Measurements from ENCODE around the gene PAFAH1B1. TPM values are rescaled to one million over a fixed set of nuclear protein-coding genes. Genes with fewer than 3 reads are reported as not detected.

PAFAH1B1 gene
- total RNA-seq, 1 experiment from 2014 or later: 49.1 TPM

DNA sequence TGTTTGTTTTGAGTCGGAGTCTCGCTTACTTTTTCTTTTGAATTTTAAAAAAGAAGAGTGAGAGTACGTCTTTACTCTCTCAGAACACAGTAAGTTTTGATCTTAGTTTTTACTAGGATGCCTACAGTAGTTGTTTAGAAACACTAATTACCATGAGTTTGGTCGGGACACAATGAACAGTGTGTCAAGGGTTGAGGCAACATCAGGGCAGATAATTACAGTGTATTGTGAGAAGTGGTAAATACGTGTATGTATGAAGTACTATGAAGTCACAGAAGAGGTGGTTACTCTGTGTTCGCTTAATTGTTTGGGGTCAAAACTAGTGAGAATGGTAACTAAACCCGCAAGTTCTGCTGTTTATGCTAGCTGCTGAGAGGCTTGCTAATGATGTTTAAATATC, 18.2 kb downstream of the PAFAH1B1 start:
- H3K36me3 ChIP-seq (ENCODE audit: low read depth, low read length): no peaks in the 10 kb centered on the region
- H3K9me2 ChIP-seq (replicated peaks; ENCODE audit: low read length): no peaks in the 10 kb centered on the region
- no peak overlapping the region for H3K4me2 ChIP-seq (ENCODE audit: low read length)
- peaks cover 41% of the 10 kb centered on the region for H4K20me1 ChIP-seq (ENCODE audit: low read length)
- H3K9ac ChIP-seq (ENCODE audit: low read length): no peak overlapping the region
- no peak overlapping the region for H2AFZ ChIP-seq (ENCODE audit: low read length)
- TF ChIP-seq EZH2phosphoT487 (IDR thresholded peaks at IDR 0.05; ENCODE audit: borderline replicate concordance, low read length): no peak
- TF ChIP-seq EZH2 (IDR thresholded peaks at IDR 0.05; ENCODE audit: low read length, unreplicated experiment): no peak
- TF ChIP-seq, protein P1, sequence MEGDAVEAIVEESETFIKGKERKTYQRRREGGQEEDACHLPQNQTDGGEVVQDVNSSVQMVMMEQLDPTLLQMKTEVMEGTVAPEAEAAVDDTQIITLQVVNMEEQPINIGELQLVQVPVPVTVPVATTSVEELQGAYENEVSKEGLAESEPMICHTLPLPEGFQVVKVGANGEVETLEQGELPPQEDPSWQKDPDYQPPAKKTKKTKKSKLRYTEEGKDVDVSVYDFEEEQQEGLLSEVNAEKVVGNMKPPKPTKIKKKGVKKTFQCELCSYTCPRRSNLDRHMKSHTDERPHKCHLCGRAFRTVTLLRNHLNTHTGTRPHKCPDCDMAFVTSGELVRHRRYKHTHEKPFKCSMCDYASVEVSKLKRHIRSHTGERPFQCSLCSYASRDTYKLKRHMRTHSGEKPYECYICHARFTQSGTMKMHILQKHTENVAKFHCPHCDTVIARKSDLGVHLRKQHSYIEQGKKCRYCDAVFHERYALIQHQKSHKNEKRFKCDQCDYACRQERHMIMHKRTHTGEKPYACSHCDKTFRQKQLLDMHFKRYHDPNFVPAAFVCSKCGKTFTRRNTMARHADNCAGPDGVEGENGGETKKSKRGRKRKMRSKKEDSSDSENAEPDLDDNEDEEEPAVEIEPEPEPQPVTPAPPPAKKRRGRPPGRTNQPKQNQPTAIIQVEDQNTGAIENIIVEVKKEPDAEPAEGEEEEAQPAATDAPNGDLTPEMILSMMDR (conservative IDR thresholded peaks at IDR 0.05; ENCODE audit: low read depth, low read length): no peak
- no peaks in the 10 kb centered on the region for H3K27me3 ChIP-seq (ENCODE audit: low read length)
- peaks cover 97% of the 10 kb centered on the region for H3K79me2 ChIP-seq (ENCODE audit: low read length)
- no peaks in the 10 kb centered on the region for H3K9me3 ChIP-seq (ENCODE audit: low read length)
- H3K4me1 ChIP-seq (ENCODE audit: insufficient read depth, low read length): no peaks in the 10 kb centered on the region
- H3K4me3 ChIP-seq (ENCODE audit: low read length): no peak overlapping the region
- H3F3A ChIP-seq (ENCODE audit: low read length, unreplicated experiment): no peaks in the 10 kb centered on the region
- CTCF ChIA-PET: no interaction called here
- no peak for ATAC-seq
- DNase-seq: no peak
- no peak overlapping the region for H3K27ac ChIP-seq (ENCODE audit: low read length)
- intact Hi-C loops (cut with micrococcal nuclease): no loop called here
- no TSS peak for BruUV-seq (replicated peaks)
- POLR2A ChIA-PET (ENCODE audit: unreplicated experiment): interaction anchor here (0.6 to 0.7 kb wide), 2 partner anchors 18 to 33 kb away, joined by 8 to 17 read pairs; partner anchors contain the start of gene PAFAH1B1

DNA sequence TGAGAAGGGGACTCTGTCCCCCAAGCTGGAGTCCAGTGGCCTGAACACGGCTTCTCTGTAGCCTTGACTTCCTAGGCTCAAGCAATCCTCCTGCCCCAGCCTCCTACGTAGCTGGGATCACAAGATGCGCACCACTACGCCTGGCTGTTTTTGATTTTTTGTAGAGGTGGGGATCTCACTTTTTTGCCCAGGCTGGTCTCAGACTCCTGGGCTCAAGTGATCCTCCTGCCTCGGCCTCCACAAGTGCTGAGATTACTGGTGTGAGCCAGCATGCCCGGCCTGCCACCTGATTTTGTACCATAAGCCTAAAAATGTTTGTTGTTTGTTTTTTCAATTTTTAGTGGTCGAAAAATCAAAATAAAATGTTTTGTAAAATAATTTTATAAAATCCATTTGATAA, 19.2 kb downstream of the PAFAH1B1 start:
- Histone ChIP-seq H4K20me1 (ENCODE audit: low read length) (peaks cover 41% of the 10 kb centered on the region), H3K36me3 (ENCODE audit: low read depth, low read length) (no peaks in the 10 kb centered on the region), H2AFZ (ENCODE audit: low read length) (no peak overlapping the region), H3F3A (ENCODE audit: low read length, unreplicated experiment) (no peaks in the 10 kb centered on the region), H3K79me2 (ENCODE audit: low read length) (peaks cover 97% of the 10 kb centered on the region), H3K4me2 (ENCODE audit: low read length) (no peak overlapping the region), H3K9me3 (ENCODE audit: low read length) (no peaks in the 10 kb centered on the region), H3K4me3 (ENCODE audit: low read length) (no peak overlapping the region), H3K27ac (ENCODE audit: low read length) (no peak overlapping the region), H3K27me3 (ENCODE audit: low read length) (no peaks in the 10 kb centered on the region), H3K9me2 (replicated peaks; ENCODE audit: low read length) (no peaks in the 10 kb centered on the region), H3K9ac (ENCODE audit: low read length) (no peak overlapping the region), H3K4me1 (ENCODE audit: insufficient read depth, low read length) (no peaks in the 10 kb centered on the region)
- ChIA-PET CTCF (no interaction called here), POLR2A (ENCODE audit: unreplicated experiment) (no interaction called here)
- intact Hi-C loops (cut with micrococcal nuclease): no loop called here
- DNase-seq (no peak), ATAC-seq (no peak)
- BruUV-seq (replicated peaks): no TSS peak
- TF ChIP-seq EZH2 (IDR thresholded peaks at IDR 0.05; ENCODE audit: low read length, unreplicated experiment) (no peak), EZH2phosphoT487 (IDR thresholded peaks at IDR 0.05; ENCODE audit: borderline replicate concordance, low read length) (no peak)
- TF ChIP-seq, protein P1 (conservative IDR thresholded peaks at IDR 0.05; ENCODE audit: low read depth, low read length): no peak

DNA sequence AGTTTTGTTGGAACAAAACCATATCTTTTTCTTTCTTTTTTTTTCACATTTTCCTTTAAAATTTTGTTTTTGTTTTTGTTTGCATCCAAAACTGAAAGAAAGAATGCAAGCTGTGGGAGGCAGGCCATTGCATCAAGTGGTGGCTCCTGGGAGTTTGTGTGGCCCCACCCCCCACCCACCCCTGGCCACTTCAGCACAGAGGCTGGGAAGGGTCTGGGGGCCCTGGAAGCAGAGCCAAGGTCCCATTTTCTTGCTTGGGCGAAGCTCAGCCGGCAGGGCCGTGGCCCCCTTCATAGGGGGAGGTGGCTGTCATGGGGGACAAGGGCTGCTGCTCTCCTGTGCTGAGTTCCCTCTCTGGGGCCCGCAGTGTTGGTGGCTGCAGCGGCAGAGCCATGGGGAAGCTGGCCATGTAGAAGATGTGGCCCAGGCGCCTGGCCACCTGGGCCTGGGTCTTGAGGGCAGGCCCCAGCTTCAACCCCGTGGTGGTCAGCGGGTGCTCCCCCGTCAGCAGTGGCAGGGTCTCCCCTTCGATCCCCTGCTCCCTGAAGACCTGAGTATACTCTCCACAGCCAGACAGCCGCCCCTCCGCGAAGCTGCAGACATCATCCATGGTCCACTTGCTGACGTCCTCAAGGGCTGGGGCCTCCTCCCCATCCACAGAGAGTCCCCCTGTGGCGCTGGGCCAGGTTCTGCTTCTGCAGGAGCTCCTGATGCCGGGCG, 19.8 kb downstream of the PAFAH1B1 start:
- H3K36me3 ChIP-seq (ENCODE audit: low read depth, low read length): no peaks in the 10 kb centered on the region
- no peaks in the 10 kb centered on the region for H3K9me2 ChIP-seq (replicated peaks; ENCODE audit: low read length)
- CTCF ChIA-PET: no interaction called here
- TF ChIP-seq EZH2 (IDR thresholded peaks at IDR 0.05; ENCODE audit: low read length, unreplicated experiment) (no peak), EZH2phosphoT487 (IDR thresholded peaks at IDR 0.05; ENCODE audit: borderline replicate concordance, low read length) (no peak)
- TF ChIP-seq, protein P1 (conservative IDR thresholded peaks at IDR 0.05; ENCODE audit: low read depth, low read length): no peak
- no peak overlapping the region for H3K27ac ChIP-seq (ENCODE audit: low read length)
- H3K27me3 ChIP-seq (ENCODE audit: low read length): no peaks in the 10 kb centered on the region
- no peaks in the 10 kb centered on the region for H3K4me1 ChIP-seq (ENCODE audit: insufficient read depth, low read length)
- H3K9ac ChIP-seq (ENCODE audit: low read length): no peak overlapping the region
- no peak for ATAC-seq
- no peak overlapping the region for H2AFZ ChIP-seq (ENCODE audit: low read length)
- BruUV-seq (replicated peaks): no TSS peak
- no peaks in the 10 kb centered on the region for H3F3A ChIP-seq (ENCODE audit: low read length, unreplicated experiment)
- H4K20me1 ChIP-seq (ENCODE audit: low read length): peaks cover 38% of the 10 kb centered on the region
- no peak overlapping the region for H3K4me2 ChIP-seq (ENCODE audit: low read length)
- H3K4me3 ChIP-seq (ENCODE audit: low read length): no peak overlapping the region
- DNase-seq: no peak
- intact Hi-C loops (cut with micrococcal nuclease): no loop called here
- POLR2A ChIA-PET (ENCODE audit: unreplicated experiment): no interaction called here
- H3K9me3 ChIP-seq (ENCODE audit: low read length): no peaks in the 10 kb centered on the region
- peaks cover 97% of the 10 kb centered on the region for H3K79me2 ChIP-seq (ENCODE audit: low read length)

All from PC-3 (cell line).